Measurements from ENCODE around the gene MUSTN1. TPM values are rescaled to one million over a fixed set of nuclear protein-coding genes. Genes with fewer than 3 reads are reported as not detected.

The MUSTN1 gene
- total and polyA plus RNA-seq, 2 donors, result 2.9 to 44.5 TPM

GRCh38 chr3:52819936-52820335 lies 14.9 kb downstream of the MUSTN1 start:
- no peak for DNase-seq (ENCODE audit: extremely low spot score)
- Histone ChIP-seq H3K27ac (ENCODE audit: low read depth) (no peak overlapping the region), H3K4me3 (ENCODE audit: low read depth, low read length) (no peak overlapping the region), H3K4me1 (ENCODE audit: insufficient read depth) (no peaks in the 10 kb centered on the region), H3K36me3 (ENCODE audit: insufficient read depth) (no peaks in the 10 kb centered on the region)
- WGBS, result 67% methylated on average over 2 of the region's 2 CpGs

- no peak overlapping the region for H3K4me3 ChIP-seq (ENCODE audit: low read depth, low read length)
- H3K4me1 ChIP-seq (ENCODE audit: insufficient read depth), result no peaks in the 10 kb centered on the region
- H3K27ac ChIP-seq (ENCODE audit: low read depth), result no peak overlapping the region
- no peak for DNase-seq (ENCODE audit: extremely low spot score)
- no peaks in the 10 kb centered on the region for H3K36me3 ChIP-seq (ENCODE audit: insufficient read depth)
- WGBS, result 93% methylated on average over 7 of the region's 7 CpGs
Measured at GRCh38 chr3:52817860-52818259, 17.0 kb downstream of the MUSTN1 start.

- no peaks in the 10 kb centered on the region for H3K4me1 ChIP-seq (ENCODE audit: insufficient read depth)
- 92% methylated on average over 10 of the region's 10 CpGs for WGBS
- no peak overlapping the region for H3K4me3 ChIP-seq (ENCODE audit: low read depth, low read length)
- DNase-seq (ENCODE audit: extremely low spot score), result no peak
- no peak overlapping the region for H3K27ac ChIP-seq (ENCODE audit: low read depth)
- no peaks in the 10 kb centered on the region for H3K36me3 ChIP-seq (ENCODE audit: insufficient read depth)
Measured at GRCh38 chr3:52817221-52817620, 17.6 kb downstream of the MUSTN1 start.

- no peak overlapping the region for H3K27ac ChIP-seq (ENCODE audit: low read depth)
- H3K4me1 ChIP-seq (ENCODE audit: insufficient read depth), result no peaks in the 10 kb centered on the region
- 90% methylated on average over 10 of the region's 10 CpGs for WGBS
- no peaks in the 10 kb centered on the region for H3K36me3 ChIP-seq (ENCODE audit: insufficient read depth)
- no peak for DNase-seq (ENCODE audit: extremely low spot score)
- no peak overlapping the region for H3K4me3 ChIP-seq (ENCODE audit: low read depth, low read length)
Measured at GRCh38 chr3:52816654-52817053, 18.2 kb downstream of the MUSTN1 start.

- H3K4me3 ChIP-seq (ENCODE audit: low read depth, low read length), result no peak overlapping the region
- no peaks in the 10 kb centered on the region for H3K36me3 ChIP-seq (ENCODE audit: insufficient read depth)
- H3K27ac ChIP-seq (ENCODE audit: low read depth), result no peak overlapping the region
- no peak for DNase-seq (ENCODE audit: extremely low spot score)
- 92% methylated on average over 6 of the region's 6 CpGs for WGBS
- H3K4me1 ChIP-seq (ENCODE audit: insufficient read depth), result no peaks in the 10 kb centered on the region
Measured at GRCh38 chr3:52816199-52816598, 18.6 kb downstream of the MUSTN1 start.

GRCh38 chr3:52813810-52814209 lies 21.0 kb downstream of the MUSTN1 start:
- H3K27ac ChIP-seq (ENCODE audit: low read depth), result no peak overlapping the region
- H3K4me1 ChIP-seq (ENCODE audit: insufficient read depth), result no peaks in the 10 kb centered on the region
- WGBS, result 84% methylated on average over 8 of the region's 8 CpGs
- no peaks in the 10 kb centered on the region for H3K36me3 ChIP-seq (ENCODE audit: insufficient read depth)
- H3K4me3 ChIP-seq (ENCODE audit: low read depth, low read length), result no peak overlapping the region
- no peak for DNase-seq (ENCODE audit: extremely low spot score)

- no peak overlapping the region for H3K27ac ChIP-seq (ENCODE audit: low read depth)
- WGBS, result 77% methylated on average over 7 of the region's 7 CpGs
Measured at GRCh38 chr3:52811452-52812011, 23.3 kb downstream of the MUSTN1 start.

GRCh38 chr3:52810923-52811322 lies 23.9 kb downstream of the MUSTN1 start:
- no peaks in the 10 kb centered on the region for H3K4me1 ChIP-seq (ENCODE audit: insufficient read depth)
- H3K36me3 ChIP-seq (ENCODE audit: insufficient read depth), result no peaks in the 10 kb centered on the region
- DNase-seq (ENCODE audit: extremely low spot score), result no peak
- 91% methylated on average over 11 of the region's 11 CpGs for WGBS
- H3K27ac ChIP-seq (ENCODE audit: low read depth), result no peak overlapping the region
- no peak overlapping the region for H3K4me3 ChIP-seq (ENCODE audit: low read depth, low read length)

More at GRCh38 chr3:52811452-52812011, 23.3 kb downstream of the MUSTN1 start:
- Histone ChIP-seq H3K4me3 (ENCODE audit: low read depth, low read length) (no peak overlapping the region), H3K4me1 (ENCODE audit: insufficient read depth) (no peaks in the 10 kb centered on the region), H3K36me3 (ENCODE audit: insufficient read depth) (no peaks in the 10 kb centered on the region)
- no peak for DNase-seq (ENCODE audit: extremely low spot score)

- WGBS, result 54% methylated on average over 7 of the region's 7 CpGs
- H3K27ac ChIP-seq (ENCODE audit: low read depth), result no peak overlapping the region
- no peak overlapping the region for H3K4me3 ChIP-seq (ENCODE audit: low read depth, low read length)
- DNase-seq (ENCODE audit: extremely low spot score), result no peak
- no peaks in the 10 kb centered on the region for H3K4me1 ChIP-seq (ENCODE audit: insufficient read depth)
- H3K36me3 ChIP-seq (ENCODE audit: insufficient read depth), result no peaks in the 10 kb centered on the region
Measured at GRCh38 chr3:52809662-52810377, 25.0 kb downstream of the MUSTN1 start.

GRCh38 chr3:52809149-52809548 lies 25.7 kb downstream of the MUSTN1 start:
- DNase-seq (ENCODE audit: extremely low spot score), result no peak
- Histone ChIP-seq H3K27ac (ENCODE audit: low read depth) (no peak overlapping the region), H3K4me1 (ENCODE audit: insufficient read depth) (no peaks in the 10 kb centered on the region), H3K36me3 (ENCODE audit: insufficient read depth) (no peaks in the 10 kb centered on the region), H3K4me3 (ENCODE audit: low read depth, low read length) (no peak overlapping the region)
- 78% methylated on average over 2 of the region's 2 CpGs for WGBS

- 70% methylated on average over 19 of the region's 19 CpGs for WGBS
- no peak overlapping the region for H3K4me3 ChIP-seq (ENCODE audit: low read depth, low read length)
- no peaks in the 10 kb centered on the region for H3K36me3 ChIP-seq (ENCODE audit: insufficient read depth)
- H3K27ac ChIP-seq (ENCODE audit: low read depth), result no peak overlapping the region
- H3K4me1 ChIP-seq (ENCODE audit: insufficient read depth), result no peaks in the 10 kb centered on the region
- no peak for DNase-seq (ENCODE audit: extremely low spot score)
Measured at GRCh38 chr3:52805270-52806039, 29.4 kb downstream of the MUSTN1 start.

GRCh38 chr3:52801839-52802238 lies 33.0 kb downstream of the MUSTN1 start:
- Histone ChIP-seq H3K27ac (ENCODE audit: low read depth) (no peak overlapping the region), H3K4me3 (ENCODE audit: low read depth, low read length) (no peak overlapping the region), H3K4me1 (ENCODE audit: insufficient read depth) (no peaks in the 10 kb centered on the region), H3K36me3 (ENCODE audit: insufficient read depth) (no peaks in the 10 kb centered on the region)
- no peak for DNase-seq (ENCODE audit: extremely low spot score)
- 58% methylated on average over 5 of the region's 5 CpGs for WGBS

- no peaks in the 10 kb centered on the region for H3K4me1 ChIP-seq (ENCODE audit: insufficient read depth)
- H3K36me3 ChIP-seq (ENCODE audit: insufficient read depth), result no peaks in the 10 kb centered on the region
- WGBS, result 82% methylated on average over 7 of the region's 7 CpGs
- H3K4me3 ChIP-seq (ENCODE audit: low read depth, low read length), result no peak overlapping the region
- H3K27ac ChIP-seq (ENCODE audit: low read depth), result no peak overlapping the region
- no peak for DNase-seq (ENCODE audit: extremely low spot score)
Measured at GRCh38 chr3:52800079-52800478, 34.7 kb downstream of the MUSTN1 start.

GRCh38 chr3:52798978-52799476 lies 35.8 kb downstream of the MUSTN1 start:
- DNase-seq (ENCODE audit: extremely low spot score), result no peak
- Histone ChIP-seq H3K4me1 (ENCODE audit: insufficient read depth) (no peaks in the 10 kb centered on the region), H3K36me3 (ENCODE audit: insufficient read depth) (no peaks in the 10 kb centered on the region), H3K27ac (ENCODE audit: low read depth) (no peak overlapping the region), H3K4me3 (ENCODE audit: low read depth, low read length) (no peak overlapping the region)
- WGBS, result 56% methylated on average over 14 of the region's 14 CpGs
